ENCODE results near the gene PTDSS2.

Gene PTDSS2

DNA sequence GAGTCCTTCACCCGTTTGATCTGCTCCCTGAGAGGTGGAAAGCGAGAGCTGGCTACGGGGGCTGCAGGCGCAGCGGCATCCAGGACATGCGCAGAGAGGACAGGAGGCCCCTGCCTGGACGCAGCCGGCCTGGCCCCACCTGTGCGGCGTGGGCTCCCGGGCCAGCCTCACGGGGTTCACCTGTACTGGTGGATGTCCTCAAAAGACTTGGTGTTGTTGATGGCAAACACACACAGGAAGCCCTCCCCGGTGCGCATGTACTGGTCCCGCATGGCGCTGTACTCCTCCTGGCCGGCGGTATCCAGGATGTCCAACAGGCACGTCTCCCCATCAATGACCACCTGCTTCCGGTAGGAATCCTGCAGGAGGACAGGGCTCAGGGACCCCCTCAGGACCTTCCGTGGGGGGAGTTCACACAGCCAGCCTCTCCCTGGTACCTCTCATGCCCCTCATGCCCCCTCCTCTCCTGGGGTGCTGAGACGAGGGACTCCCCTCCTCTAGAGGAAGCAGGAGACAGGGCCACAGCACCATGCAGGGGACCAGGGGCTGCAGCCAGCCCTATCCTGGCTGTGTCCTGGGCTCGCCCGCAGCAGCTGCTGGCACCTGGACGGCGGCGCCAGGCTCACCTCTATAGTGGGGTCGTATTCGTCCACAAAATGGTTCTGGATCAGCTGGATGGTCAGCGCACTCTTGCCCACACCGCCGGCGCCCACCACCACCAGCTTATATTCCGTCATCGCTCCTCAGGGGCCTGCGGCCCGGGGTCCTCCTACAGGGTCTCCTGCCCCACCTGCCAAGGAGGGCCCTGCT, 83.7 kb downstream of the PTDSS2 start:
- no peak for DNase-seq

DNA sequence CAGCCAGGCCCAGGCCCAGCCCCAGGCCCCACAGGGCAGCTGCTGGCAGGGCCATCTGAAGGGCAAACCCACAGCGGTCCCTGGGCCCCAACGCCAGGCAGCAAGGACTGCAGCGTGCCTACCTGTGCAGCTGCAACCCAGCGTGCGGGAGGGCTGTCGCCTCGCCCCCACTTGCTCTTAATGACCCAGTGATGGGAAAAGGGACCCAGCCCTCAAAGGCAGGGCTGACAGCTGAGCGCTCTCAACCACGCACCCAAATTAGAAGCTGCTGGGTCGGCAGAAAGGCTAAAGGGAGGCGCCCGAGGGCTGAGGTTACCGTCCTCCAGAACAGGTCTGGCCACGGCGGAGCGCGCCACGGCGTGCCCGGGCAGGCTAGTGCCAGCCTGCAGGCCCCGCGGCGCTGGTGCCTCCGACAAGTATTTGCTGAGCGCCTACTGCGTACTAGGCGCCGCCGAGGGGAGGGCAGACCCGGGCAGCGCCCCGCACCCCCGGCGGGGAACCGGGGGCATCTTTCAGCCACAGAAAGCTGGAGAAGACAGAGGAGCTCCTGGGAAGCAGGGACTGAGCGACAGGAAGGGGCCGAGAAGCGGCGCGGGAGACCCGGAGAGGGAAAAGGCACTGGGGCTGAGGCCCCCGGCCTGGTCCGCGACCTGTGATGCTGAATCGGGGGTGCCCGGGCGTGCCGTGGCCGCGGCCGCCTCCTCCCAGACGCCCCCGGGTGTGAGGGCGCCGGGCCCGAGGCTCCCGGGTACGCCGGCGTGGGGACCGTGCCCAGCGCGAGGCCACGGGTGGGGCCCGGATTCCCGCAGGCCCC, 84.5 kb downstream of the PTDSS2 start:
- DNase-seq = peak; percentile 35

DNA sequence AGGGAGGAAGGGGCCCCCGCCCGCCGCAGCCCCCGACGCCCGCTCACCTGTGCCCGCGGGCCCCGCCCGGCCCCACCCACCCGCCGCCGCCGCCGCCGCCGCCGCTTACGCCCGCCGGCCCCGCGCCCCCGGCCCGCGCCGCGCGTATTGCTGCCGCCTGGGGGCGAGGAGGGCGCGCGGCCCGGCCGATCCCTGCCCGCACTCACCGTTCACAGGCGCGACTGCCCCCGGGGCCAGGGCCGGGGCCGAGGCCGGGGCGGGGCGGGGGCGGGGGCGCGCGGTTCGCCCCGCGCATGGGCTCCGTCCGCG, 85.1 kb downstream of the PTDSS2 start:
- no peak for DNase-seq

DNA sequence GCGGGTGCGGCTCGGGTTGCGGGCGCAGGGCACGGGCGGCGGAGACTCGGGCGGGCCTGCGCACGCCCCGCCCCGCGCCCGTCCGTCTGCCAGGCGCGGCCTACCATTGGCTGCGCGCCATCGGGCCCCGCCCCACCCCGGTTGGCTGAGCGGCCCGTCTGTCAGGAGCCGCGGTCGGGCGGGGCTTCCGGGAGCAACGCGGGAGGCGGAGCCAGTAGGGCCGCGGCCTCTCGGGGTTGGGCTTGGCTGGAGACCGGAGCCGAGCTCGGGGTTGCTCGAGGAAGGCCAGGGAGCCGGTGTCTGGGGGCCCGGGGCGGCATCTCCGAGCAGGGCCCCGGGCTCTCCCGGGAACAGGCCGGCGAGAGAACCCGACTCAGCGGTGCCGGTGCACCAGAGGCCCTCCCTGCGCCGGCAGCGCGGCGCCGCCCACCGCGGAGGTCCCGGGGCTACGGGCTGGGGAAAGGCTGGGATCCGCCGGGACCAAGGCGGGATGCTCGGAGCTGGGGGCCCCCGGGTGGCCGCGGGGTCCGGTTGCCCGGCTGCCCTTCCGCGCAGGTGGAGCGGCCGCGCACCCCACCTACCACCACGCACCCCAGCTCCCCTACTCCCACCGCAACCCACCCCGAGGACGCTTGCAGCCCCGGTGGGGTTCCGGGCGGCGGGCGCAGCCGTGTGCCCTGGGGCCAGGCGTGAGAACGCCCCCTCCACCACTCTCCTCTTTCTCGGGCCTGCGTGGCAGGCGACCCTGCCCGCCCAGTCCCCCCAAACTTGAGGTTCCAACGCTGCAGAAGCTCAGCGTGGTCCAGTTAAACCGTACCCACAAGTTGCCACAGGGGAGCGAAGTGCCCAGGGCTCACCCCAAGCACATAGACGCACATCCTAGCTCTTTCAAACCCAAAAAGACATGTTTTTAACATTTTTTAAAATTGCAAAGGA, 85.7 kb downstream of the PTDSS2 start, which contains the start of gene HRAS:
Gene HRAS, minus strand, starts transcription at position 58 of the 936 bp plus-strand sequence.
- DNase-seq = peak; percentile 96

DNA sequence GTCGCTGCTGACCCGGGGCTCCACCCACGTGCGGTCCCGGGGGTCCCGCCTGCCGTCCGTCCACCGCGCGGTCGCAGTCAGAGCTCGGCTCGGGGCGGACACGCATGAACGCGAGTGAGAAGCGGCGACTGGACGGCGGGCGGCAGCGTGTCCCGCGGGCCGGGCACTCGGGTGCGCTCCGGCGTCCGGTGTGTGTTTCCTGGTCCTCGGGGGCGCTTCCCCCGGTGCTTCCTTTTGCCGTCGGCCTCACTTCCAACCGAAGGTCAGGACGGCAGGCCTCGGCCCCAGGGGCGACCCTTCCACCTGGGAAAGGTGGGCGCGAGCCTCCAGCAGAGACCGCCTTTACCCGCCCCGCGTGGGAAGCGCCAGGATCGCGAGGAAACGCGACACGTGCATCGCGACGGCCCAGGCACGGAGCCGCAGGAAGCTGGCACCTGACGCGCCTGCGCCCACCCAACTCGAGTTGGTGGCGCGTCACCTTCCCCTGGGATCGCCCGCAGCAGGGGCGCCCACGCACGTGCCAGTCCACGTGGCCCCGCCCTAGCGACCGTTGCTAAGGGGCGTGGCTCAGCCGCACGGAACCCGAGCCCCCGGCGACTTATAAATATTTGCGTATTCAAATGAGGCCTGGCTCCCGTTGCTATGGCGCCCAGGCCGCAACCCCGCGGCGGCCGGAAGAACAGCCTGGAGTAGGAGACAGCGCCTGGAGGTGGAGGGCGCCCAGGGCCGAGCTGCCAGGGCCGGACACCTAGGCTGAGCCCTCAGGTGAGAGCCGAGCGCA, 87.0 kb downstream of the PTDSS2 start, which contains the start of gene LRRC56:
Gene LRRC56, plus strand, starts transcription at position 687 of the 781 bp plus-strand sequence. CDS start 3,158 bp downstream, outside the sequence.
- peak; percentile 89 for DNase-seq

DNA sequence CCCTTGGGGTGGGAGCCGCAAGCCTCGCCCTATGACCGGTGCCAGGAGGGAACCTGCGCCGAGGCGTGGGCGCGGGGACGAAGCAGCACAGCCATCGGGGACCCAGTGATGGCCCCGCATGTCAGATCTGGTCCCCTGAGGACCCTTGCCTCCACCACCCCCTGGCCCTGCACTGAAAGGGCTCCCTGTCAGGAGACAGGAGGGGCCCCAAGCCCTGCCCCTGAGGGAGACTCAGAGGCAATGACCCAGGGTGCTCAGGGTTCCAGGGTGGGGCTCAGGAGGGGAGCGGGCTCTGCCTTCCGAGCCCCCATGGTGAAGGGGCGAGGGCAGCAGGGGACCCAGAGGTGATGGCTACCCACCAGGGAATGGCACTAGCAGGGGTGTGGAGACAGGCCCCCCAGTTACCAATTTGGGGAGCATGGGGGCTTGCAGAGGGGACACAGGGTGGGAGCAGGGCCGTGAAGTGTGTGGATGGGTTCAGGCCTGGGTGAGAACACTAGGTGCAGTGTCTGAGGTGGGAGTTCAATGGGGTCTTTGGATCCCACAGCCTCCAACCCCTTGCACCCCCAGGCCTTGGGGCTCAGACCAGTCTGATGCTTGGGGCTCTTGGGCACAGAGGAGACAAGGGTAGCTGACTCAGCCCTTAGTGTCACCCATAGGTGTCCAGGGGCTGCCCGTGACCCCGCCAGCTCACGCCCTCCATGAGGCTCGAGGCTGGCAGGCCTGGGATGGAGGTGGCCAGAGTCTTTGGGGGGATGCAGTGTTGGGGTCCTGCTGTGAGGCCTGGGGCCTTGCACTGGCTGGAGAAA, 87.7 kb downstream of the PTDSS2 start:
- no peak for DNase-seq

DNA sequence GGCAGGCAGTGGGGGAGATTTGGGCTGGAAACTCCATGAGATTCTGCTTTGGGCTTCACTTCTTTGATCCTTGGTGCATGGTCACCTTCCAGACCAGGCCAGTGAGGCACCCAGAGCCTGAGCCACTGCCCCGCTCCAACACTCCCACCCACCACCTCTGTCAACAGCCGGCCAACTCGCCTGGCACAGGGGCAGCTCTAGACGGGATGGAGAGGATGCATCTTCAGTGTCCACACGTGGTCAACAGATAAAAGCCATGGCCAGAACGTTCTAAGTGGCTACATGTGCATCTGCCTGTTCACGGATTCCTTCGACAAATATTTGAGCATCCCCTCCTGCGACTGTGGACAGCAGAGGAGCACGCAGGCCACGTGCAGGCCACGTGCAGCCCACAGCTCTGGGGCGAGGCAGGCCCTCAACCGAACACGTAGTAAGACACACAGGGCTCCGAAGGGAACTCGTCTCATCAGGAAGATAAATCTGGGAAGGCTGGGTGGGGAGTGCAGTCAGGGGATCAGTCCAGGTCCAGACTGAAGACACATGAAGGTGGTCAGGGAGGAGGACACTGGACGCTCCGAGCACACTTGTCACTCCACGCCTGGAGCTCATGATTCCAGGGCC, 88.5 kb downstream of the PTDSS2 start:
- DNase-seq = no peak

DNA sequence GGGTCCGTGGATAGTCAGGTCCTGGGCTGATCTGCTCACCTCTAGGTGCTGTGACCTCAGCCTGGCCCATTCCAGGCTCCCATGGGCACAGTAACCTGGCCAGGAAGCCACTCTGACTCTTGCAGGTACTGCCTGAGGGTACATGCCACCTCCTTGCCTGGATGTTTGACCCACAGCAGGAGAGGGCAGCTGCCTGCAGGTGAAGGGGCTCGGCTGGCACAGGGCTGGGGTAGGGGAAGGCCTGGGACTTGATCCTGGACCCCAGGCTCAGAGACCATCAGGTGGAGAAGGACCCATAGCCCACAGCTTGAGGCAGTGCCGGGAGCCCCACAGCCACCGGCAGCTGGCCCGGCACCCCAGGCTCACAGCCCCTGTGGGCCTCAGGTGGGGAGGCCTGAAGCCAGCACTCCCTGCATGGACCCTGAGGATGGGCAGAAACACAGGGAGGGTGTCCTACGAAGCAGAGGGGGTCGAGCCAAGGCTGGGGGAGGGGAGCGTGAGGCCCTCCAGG, 89.9 kb downstream of the PTDSS2 start:
- DNase-seq = no peak

All from activated naive CD4-positive, alpha-beta T cell treated with anti-CD3 and anti-CD28 coated beads, Interleukin-2, amount 50 U/mL, for 16 hours (primary cell).